Brain microvascular endothelial cell (primary cell): ENCODE results near the gene SLC43A3.

Experiments used
- DNase-seq: peaks from one replicate; pipeline ENCODE4 v3.0.0-alpha.2; 2020
- H3K27ac ChIP-seq: fragments of 250-450 bp; sonication (Bioruptor Pico); 2 replicates; pipeline ENCODE4 v1.5.1; 2020; ENCODE audit warnings: mild to moderate bottlenecking, moderate library complexity
- H3K27me3 ChIP-seq: fragments of 250-450 bp; sonication (Bioruptor Pico); replicated peaks from 2 replicates; pipeline ENCODE4 v1.5.1; 2020; ENCODE audit warnings: mild to moderate bottlenecking
- H3K36me3 ChIP-seq: fragments of 250-450 bp; sonication (Bioruptor Pico); replicated peaks from 2 replicates; pipeline ENCODE4 v1.5.1; 2020; ENCODE audit warnings: mild to moderate bottlenecking
- H3K4me3 ChIP-seq: 2 replicates; pipeline ENCODE4 v1.5.1; 2011; ENCODE audit warnings: low read depth, mild to moderate bottlenecking, control low read depth, low read length, moderate library complexity
- CTCF ChIP-seq: IDR thresholded peaks from 2 replicates; pipeline ENCODE4 v1.5.1; 2011; ENCODE audit warnings: low read depth, mild to moderate bottlenecking, moderate library complexity, low read length, control low read depth, inconsistent platforms; ENCODE audit errors: missing control alignments
- in situ Hi-C: cut with HindIII; loops from 2 replicates; pipeline ENCODE4 v1.10.0; 2017; ENCODE audit warnings: low sequenced_read_pairs, low pct_ligation_motif_present

The SLC43A3 gene

GRCh38 chr11:57474017-57474802, 47.3 kb upstream of the SLC43A3 start:
- in situ Hi-C loops: no loop called here
- no peak overlapping the region for H3K4me3 ChIP-seq
- H3K36me3 ChIP-seq: no peaks in the 10 kb centered on the region
- peaks cover 12% of the 10 kb centered on the region for H3K27me3 ChIP-seq
- no peak overlapping the region for H3K27ac ChIP-seq
- no peak for DNase-seq
- TF ChIP-seq CTCF: no peak

GRCh38 chr11:57473285-57473841, 46.4 kb upstream of the SLC43A3 start:
- DNase-seq: no peak
- no peaks in the 10 kb centered on the region for H3K36me3 ChIP-seq
- H3K27ac ChIP-seq: no peak overlapping the region
- in situ Hi-C loops: no loop called here
- TF ChIP-seq CTCF: no peak
- H3K4me3 ChIP-seq: no peak overlapping the region
- H3K27me3 ChIP-seq: peaks cover 12% of the 10 kb centered on the region

GRCh38 chr11:57471496-57471895, 44.6 kb upstream of the SLC43A3 start:
- Histone ChIP-seq H3K36me3 (no peaks in the 10 kb centered on the region), H3K4me3 (no peak overlapping the region), H3K27me3 (peaks cover 6% of the 10 kb centered on the region), H3K27ac (no peak overlapping the region)
- in situ Hi-C loops: no loop called here
- DNase-seq: no peak
- no peak for TF ChIP-seq CTCF

- TF ChIP-seq CTCF: no peak
- DNase-seq: no peak
- no peaks in the 10 kb centered on the region for H3K27me3 ChIP-seq
- no peak overlapping the region for H3K27ac ChIP-seq
- no peak overlapping the region for H3K4me3 ChIP-seq
- H3K36me3 ChIP-seq: no peaks in the 10 kb centered on the region
- in situ Hi-C loops: no loop called here
Observed at GRCh38 chr11:57469268-57469667, 42.3 kb upstream of the SLC43A3 start.

GRCh38 chr11:57468276-57468675, 41.4 kb upstream of the SLC43A3 start:
- Histone ChIP-seq H3K27ac (no peak overlapping the region), H3K27me3 (no peaks in the 10 kb centered on the region), H3K4me3 (no peak overlapping the region), H3K36me3 (no peaks in the 10 kb centered on the region)
- in situ Hi-C loops: no loop called here
- no peak for DNase-seq
- TF ChIP-seq CTCF: no peak
